ENCODE data around the gene E2F3. TPM values are rescaled to one million over a fixed set of nuclear protein-coding genes. Genes with fewer than 3 reads are reported as not detected.

E2F3 gene
- total RNA-seq, 6 experiments from 2014 or later, result 1.1 to 6.3 (median 4.1) TPM

GRCh38 chr6:20413826-20414225, 12.1 kb downstream of the E2F3 start:
- DNase-seq (no peak), ATAC-seq (no peak)
- Histone ChIP-seq H3K27ac (no peak overlapping the region), H3K36me3 (no peaks in the 10 kb centered on the region), H3K27me3 (no peaks in the 10 kb centered on the region), H3K4me1 (no peaks in the 10 kb centered on the region), H3K4me3 (no peak overlapping the region), H3K9me3 (no peaks in the 10 kb centered on the region)
- TF ChIP-seq POLR2A (IDR thresholded peaks at IDR 0.05) (no peak), CTCF (IDR thresholded peaks at IDR 0.05) (no peak)
- 71% methylated on average over 1 of the region's 3 CpGs for WGBS (ENCODE audit: insufficient coverage, low coverage, low lambda C conversion rate, missing lambda C conversion rate)
- intact Hi-C loops (cut with DNase I), result no loop called here

- intact Hi-C loops (cut with DNase I), result no loop called here
- no peak overlapping the region for H3K4me3 ChIP-seq
- DNase-seq (no peak), ATAC-seq (no peak)
- TF ChIP-seq POLR2A (IDR thresholded peaks at IDR 0.05) (no peak), CTCF (IDR thresholded peaks at IDR 0.05) (no peak)
- WGBS (ENCODE audit: insufficient coverage, low coverage, low lambda C conversion rate, missing lambda C conversion rate), result 85% methylated on average over 8 of the region's 8 CpGs
- no peaks in the 10 kb centered on the region for H3K9me3 ChIP-seq
- H3K27ac ChIP-seq, result no peak overlapping the region
- H3K36me3 ChIP-seq, result no peaks in the 10 kb centered on the region
- H3K27me3 ChIP-seq, result no peaks in the 10 kb centered on the region
- no peaks in the 10 kb centered on the region for H3K4me1 ChIP-seq
Measured at GRCh38 chr6:20414711-20415110, 13.0 kb downstream of the E2F3 start.

- Histone ChIP-seq H3K4me3 (no peak overlapping the region), H3K9me3 (no peaks in the 10 kb centered on the region), H3K27me3 (no peaks in the 10 kb centered on the region), H3K27ac (no peak overlapping the region), H3K36me3 (no peaks in the 10 kb centered on the region), H3K4me1 (no peaks in the 10 kb centered on the region)
- 91% methylated on average over 7 of the region's 7 CpGs for WGBS (ENCODE audit: insufficient coverage, low coverage, low lambda C conversion rate, missing lambda C conversion rate)
- no peak for ATAC-seq
- intact Hi-C loops (cut with DNase I), result no loop called here
- TF ChIP-seq POLR2A (IDR thresholded peaks at IDR 0.05) (no peak), CTCF (IDR thresholded peaks at IDR 0.05) (no peak)
- no peak for DNase-seq
Measured at GRCh38 chr6:20415304-20415703, 13.6 kb downstream of the E2F3 start.

GRCh38 chr6:20415712-20416454, 14.2 kb downstream of the E2F3 start:
- 75% methylated on average over 6 of the region's 6 CpGs for WGBS (ENCODE audit: insufficient coverage, low coverage, low lambda C conversion rate, missing lambda C conversion rate)
- TF ChIP-seq POLR2A (IDR thresholded peaks at IDR 0.05) (no peak), CTCF (IDR thresholded peaks at IDR 0.05) (no peak)
- no peaks in the 10 kb centered on the region for H3K27me3 ChIP-seq
- no peaks in the 10 kb centered on the region for H3K4me1 ChIP-seq
- ATAC-seq (no peak), DNase-seq (no peak)
- intact Hi-C loops (cut with DNase I), result no loop called here
- no peaks in the 10 kb centered on the region for H3K36me3 ChIP-seq
- H3K27ac ChIP-seq, result no peak overlapping the region
- no peaks in the 10 kb centered on the region for H3K9me3 ChIP-seq
- no peak overlapping the region for H3K4me3 ChIP-seq

Measured in right lobe of liver (tissue), 6 donors.